GM19397 (cell line): Measurements from ENCODE around the gene CEBPE.

Experiments used
- ATAC-seq: cut with Tn5 transposase; IDR thresholded peaks from one replicate; pipeline ENCODE4 v1.9.1; 2021; ENCODE audit warnings: mild to moderate bottlenecking, moderate library complexity; ENCODE audit not compliant: unreplicated experiment

Gene CEBPE

DNA sequence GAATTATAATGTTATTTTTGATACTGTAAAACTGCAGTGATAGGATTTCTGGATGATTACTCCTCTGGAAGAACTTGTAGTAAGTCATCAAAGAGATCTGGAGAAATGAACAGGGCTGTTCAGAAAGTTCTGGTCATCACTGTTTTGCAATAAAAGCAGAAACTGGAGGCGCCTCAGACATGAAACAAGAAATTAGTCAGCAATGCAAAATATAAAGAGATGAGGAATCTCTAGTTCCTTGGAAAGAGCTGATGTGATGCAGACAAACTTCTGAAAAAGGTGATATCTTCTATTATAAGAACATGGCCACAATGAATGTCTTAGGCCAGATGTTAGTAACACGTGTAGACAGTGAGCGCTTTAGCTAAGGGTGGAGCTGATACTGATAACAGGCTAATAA, 33.6 kb downstream of the CEBPE start:
- no peak for ATAC-seq

DNA sequence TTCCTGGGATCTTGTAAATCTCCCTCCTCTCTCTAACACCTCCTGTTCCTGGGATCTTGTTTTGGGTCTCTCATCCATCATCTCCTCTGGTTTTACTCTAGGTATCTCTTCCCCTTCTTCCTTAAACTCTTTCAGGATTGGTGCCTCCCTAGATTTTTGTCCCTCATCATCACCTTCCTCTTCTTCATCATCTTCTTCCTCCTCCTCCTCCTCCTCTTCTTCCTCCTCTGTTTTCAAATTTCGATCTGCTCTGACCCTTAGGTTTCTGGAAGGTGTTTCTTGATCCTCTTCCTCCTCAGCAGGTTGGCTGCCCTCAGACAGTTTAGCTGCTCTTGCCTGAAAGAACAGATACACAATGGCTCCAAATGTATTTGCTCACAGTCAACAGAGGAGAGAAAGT, 38.6 kb downstream of the CEBPE start:
- ATAC-seq, result no peak

DNA sequence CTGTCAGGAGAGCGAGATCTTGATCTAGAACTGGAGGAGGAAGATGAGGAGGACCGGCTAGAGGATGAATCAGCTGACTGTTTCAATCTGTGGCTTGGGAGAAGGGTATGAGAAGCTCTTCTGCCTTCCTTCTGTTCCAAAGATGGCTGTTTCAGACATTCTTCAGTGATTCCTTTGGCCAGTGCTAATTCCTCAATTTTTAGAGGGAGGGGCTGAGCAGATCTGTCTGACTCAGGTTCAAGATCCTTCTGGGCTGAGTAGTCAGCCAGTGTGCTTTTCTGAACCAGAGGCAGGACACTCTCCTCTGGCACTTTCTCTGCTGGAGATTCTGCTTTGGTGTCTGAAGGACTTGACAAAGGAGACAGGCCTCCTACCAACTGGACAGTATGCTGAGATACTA, 39.3 kb downstream of the CEBPE start:
- ATAC-seq, result no peak

DNA sequence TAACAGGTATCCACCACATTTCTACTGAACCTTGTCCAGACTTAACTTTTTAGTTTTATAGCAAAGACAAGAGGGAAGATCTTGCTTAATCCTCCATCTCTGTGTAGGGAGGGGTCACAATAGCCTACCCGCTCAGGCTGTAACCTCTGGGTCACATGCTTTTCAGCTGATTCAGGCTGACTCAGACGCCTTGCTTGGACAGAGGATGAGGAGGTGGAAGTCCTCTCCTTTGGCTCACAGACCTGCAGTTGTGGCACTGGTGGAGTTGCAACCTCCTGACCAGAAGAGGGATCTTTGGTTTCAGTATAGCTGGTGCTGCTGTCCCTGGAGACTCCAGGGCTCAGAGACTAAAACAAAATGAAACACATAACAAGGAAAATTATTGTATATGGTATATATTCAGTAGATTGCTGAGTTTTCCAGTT, 40.4 kb downstream of the CEBPE start:
- ATAC-seq, result no peak

DNA sequence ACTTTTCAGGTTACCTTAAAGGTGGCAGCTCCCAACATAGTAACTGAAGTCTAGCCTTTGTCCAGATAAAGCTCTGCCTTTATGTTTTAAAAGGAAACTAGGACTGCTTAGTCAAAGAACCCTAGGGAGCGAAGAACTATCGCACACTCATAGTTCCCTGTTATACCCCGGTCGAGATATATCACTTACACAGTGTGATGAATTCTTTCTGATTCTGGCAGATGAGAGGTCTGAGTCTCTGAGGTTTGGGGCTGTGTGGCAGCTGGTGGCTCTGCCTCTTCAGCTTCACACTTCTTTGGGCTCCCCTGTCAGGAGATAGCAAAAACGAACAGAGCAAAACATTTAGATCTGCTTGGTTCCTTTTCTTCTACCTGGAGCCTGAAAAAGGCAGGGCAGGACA, 41.1 kb downstream of the CEBPE start:
- no peak for ATAC-seq

DNA sequence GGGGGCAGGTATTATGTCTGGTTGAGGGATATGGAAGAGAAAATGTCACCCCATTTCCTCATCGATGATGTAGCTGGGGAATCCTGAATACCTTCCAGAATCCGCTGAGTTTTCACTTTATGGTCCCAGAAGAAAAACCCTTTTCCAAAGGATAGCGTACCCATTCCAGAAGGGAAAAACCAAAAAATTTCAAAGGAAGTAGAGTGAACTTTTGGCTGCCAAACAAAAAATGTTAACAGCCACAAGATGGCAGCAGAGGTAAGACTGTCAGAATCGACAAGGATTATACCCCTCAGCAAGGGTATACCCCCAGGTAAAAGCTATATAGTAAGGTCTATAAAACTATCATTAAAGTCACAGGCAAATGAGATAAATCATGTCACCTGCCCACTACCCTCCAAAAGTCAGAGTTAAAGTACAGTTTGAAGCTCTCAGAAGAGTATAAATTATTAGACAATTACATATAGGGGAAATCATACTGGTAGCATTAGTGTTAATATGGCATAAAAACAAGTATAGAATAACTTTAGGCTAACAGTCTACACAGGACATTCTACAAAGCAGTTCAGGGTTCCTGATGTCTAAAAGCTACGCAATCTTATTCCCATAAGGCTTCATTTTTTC, 42.2 kb downstream of the CEBPE start:
- ATAC-seq, result no peak

DNA sequence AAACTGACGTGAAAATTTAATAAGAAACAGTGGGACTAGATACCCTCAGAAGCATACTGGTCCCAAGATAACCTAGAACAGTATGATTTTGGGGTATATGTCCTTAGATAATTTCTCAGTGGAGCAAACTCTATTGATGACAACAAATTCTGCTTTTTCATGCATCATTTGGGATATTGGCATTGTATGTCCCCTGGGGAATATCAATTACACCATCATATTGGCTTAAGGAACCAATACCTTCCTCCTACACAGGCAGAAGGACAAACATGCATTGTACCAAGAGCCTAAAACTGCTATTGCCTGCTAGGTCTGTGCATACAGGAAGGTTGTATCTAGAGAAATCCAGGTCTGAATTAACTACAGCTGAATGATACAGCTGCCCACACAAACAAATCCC, 44.1 kb downstream of the CEBPE start:
- ATAC-seq, result no peak

DNA sequence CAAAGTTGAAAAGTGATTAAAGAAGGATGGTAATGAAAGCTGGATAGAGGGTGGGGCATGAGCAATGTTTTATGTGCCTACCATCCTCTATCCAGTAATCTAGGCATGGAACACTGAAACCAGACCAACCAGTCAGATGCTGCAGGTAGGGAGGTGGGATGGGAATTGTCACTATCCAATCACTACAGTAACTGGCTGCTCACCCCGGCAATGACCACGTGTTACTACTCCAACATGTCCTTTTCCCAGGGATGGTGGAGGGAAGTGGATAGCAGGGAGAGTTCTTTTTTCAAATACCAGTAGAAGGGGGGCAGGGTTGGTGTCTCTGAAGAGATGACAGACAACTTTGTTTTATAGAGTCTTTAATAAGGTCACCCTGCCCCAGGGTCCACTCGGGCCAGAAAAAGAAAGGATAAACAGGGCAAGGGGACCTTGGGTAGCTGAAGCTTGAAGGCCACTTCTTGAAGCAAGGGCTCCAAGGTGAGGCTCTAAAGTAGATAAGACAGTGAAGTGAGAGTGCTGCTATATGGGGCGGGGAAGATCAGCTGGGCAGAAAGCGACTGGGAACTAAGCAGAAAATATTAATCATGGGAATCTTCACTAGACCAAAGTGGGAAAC, 47.0 kb downstream of the CEBPE start:
- ATAC-seq, result no peak

DNA sequence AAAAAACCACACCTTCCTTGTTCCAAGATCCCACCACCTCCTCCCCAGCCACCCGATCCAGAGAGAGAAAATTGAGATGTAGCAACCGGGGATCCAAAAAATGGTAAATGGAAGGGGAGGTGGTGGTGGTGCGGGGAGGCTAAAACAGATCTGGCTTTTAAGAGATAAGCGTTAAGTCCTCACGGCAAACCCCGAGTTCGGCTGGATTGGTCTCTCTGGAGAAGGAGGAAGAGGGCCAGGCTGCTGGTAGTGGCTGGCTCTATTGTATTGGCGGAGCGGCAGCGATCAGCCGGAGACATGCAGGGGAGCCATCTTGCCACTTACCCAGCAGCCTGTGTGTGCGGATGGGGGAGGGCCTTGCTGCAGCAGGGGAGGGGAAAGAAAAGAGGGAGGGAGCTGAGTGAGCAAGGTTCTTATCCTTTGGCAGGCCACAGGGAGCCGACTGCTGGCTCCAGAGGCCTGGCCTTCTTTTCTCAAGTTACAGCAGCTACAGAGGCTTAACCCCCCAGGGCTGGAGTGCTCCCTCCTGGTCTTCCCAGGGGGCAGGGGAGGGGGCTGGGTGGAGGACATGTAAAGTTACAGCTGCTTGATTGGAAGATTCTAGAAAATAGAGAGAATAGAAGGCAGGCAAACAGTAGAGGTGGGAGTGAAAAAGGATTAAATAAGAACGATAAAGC, 47.7 kb downstream of the CEBPE start:
- ATAC-seq, result peak; percentile 89

DNA sequence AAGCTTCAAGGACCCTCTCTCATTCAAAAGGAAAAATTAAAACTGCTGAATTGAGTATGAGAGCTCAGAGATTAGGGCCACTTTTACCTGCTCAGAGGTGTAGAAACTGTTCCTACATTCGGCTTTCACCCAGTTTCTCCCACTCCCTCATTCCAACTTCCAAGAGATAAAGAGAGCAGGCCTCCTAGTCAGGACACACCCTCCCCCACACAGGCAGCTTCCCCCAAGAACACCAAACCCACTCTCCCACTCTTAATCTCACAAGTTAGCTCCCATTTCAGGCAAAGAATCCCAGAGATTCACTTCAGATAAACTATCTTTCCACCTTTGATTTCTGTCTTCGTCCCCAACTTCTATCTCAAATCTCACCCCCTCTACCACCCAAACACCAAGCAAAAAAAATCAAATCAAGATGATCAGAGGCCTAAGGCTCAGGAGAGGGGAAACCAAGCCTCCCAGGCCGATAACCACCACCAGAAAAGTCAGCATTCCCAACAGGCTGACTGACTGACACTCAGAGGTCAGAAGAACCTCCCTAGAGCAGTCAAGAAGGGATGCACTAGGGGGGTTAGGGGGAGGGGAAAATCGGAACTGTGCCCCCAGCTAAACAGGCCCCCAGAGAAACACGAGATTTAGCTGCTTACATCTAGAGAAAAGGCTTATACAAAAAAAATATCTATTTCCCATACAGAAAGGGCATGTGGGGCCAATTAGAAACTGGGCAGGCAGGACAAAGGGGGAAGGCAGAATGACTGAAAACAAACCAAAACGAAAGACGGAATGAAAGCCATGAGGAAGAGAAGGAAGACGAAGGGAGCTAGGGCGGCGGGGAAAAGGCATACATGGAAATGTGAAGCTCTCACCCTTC, 48.6 kb downstream of the CEBPE start:
- ATAC-seq, result no peak

DNA sequence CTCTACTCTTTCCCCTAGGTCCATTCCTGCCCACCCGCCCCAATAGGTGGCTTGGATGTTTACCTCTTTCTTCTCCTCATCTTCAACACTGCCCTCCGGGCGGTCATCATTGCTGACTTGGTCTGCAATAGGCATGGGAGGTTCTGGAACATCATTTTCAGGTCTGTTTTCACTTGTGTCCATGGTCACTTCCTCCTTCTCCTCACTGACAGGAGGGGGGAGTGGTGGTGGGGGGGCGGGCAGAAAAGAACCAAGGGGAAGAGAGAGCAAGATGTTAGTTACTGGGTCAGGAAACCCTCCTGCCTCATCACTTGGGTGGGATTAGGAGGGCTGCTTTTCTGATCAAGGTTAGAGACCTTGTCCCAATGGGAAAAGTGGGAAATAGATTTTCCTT, 49.6 kb downstream of the CEBPE start:
- no peak for ATAC-seq

DNA sequence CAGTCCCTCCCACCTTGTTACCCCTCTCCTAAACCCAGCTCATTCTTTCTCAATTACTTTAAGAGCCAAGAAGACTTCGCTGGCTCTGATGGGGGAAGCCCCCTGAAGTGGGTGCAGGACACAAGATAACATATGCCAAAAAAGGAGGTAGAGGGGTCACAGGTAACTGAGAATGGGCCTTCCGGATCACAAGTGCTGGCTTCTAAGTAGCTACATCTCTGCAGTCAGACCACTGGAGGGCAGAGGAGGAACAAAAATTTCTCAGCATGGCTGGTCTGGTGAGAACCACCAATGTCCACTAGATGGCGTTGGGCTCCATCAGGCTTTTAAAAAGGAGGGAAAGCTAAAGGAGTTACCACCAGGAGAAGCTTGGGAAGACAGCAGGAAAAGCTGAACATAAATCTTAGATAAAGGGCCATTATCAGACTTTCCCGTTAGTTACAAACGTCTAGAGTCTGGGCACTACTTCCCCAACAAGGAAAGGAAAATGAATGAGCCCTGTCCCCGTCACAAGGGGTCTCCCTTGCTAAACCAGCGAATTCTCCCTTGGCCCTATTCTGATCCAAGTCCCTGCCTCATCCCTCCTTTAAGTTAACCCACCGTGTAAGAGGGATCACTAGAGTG, 50.2 kb downstream of the CEBPE start:
- peak; percentile 54 for ATAC-seq

DNA sequence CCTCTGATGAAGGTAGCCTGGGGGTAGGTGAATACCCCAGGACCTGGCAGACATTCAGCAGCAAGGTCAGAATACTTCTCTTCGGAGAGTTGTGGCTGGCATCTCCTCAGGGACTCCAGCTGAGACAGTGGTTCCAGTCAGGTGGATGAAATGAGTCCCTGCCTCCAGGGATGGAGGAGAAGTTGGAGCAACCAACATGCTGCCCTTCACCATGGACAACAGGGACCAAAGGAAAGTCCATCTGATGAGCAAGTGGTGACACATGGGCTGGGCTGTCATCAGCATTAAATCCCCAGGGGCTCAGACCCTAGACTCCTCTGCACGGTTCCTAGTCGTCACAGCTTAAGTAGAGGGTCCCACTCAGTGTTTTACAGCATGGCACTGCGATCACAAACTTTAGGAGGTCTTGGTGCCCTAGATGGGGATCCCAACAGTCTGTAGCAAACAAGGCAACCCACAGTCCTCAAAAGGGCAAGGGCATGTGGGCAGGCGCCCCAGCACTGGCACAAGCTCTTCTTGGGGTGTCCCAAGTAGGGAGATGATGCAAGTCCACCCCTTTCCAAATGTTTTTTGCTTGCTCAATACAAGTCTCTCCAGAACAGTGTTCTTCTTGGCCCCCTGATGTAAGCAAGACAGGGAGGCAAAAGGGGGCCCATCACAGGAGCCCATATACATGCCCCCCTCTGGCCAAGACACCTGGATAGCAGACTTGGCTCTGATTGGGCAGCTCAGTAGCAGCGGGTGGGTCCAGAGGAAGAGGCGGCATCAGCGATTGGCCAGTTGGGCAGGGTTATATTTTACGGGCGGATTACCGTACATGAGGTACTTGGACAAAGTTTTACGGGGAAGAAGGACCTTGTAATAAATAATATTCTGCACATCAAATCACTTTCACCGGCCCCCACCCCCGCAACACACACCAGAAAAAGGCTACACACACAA, 50.9 kb downstream of the CEBPE start:
- no peak for ATAC-seq
